Measurements from ENCODE around the gene APOBEC3G. TPM values are rescaled to one million over a fixed set of nuclear protein-coding genes. Genes with fewer than 3 reads are reported as not detected.

The APOBEC3G gene
- total RNA-seq, 4 donors from 2014 or later, result 7.2 to 17.7 (median 9.9) TPM

GRCh38 chr22:39087881-39088684 lies 11.0 kb downstream of the APOBEC3G start:
- intact Hi-C loops (cut with DNase I), result no loop called here
- no peak overlapping the region for H3K27ac ChIP-seq

DNA sequence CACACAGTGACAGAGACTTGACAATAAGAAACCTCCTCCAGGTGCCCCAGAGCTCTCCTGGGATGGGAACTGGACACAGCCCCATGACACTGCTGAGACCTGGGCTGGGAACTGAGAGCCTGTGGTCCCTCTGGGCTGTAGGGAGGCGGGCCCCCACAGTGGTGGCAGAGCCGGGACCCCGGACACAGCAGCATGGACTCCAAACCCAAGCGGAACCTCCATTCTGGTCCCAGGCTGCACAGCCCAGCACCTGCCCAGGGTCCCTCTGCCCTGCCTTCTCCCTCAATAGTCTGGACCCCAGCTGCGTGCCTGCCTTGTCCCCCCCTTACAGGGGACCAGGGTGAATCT lies 11.6 kb downstream of the APOBEC3G start:
- Histone ChIP-seq H3K9me3 (no peaks in the 10 kb centered on the region), H3K36me3 (no peaks in the 10 kb centered on the region), H3K4me3 (replicated peaks in 1 of 3) (no peak overlapping the region), H3K4me1 (peaks cover 0 to 4% of the 10 kb centered on the region in 2 donors), H3K27me3 (no peaks in the 10 kb centered on the region), H3K27ac (no peak overlapping the region)
- intact Hi-C loops (cut with DNase I), result no loop called here
- WGBS, 2 donors, result 86% methylated on average over 2 to 5 of the region's 5 CpGs
- no peak for DNase-seq
- TF ChIP-seq POLR2A (IDR thresholded peaks at IDR 0.05), result no peak
- TF ChIP-seq, protein P1, sequence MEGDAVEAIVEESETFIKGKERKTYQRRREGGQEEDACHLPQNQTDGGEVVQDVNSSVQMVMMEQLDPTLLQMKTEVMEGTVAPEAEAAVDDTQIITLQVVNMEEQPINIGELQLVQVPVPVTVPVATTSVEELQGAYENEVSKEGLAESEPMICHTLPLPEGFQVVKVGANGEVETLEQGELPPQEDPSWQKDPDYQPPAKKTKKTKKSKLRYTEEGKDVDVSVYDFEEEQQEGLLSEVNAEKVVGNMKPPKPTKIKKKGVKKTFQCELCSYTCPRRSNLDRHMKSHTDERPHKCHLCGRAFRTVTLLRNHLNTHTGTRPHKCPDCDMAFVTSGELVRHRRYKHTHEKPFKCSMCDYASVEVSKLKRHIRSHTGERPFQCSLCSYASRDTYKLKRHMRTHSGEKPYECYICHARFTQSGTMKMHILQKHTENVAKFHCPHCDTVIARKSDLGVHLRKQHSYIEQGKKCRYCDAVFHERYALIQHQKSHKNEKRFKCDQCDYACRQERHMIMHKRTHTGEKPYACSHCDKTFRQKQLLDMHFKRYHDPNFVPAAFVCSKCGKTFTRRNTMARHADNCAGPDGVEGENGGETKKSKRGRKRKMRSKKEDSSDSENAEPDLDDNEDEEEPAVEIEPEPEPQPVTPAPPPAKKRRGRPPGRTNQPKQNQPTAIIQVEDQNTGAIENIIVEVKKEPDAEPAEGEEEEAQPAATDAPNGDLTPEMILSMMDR (IDR thresholded peaks at IDR 0.05), result no peak

More at GRCh38 chr22:39087881-39088684, 11.0 kb downstream of the APOBEC3G start:
- TF ChIP-seq, protein P1 (IDR thresholded peaks at IDR 0.05), result no peak
- no peak for TF ChIP-seq POLR2A (IDR thresholded peaks at IDR 0.05)
- Histone ChIP-seq H3K27me3 (no peaks in the 10 kb centered on the region), H3K4me3 (replicated peaks in 1 of 3) (no peak overlapping the region), H3K4me1 (peaks cover 0 to 4% of the 10 kb centered on the region in 2 donors), H3K36me3 (no peaks in the 10 kb centered on the region), H3K9me3 (no peaks in the 10 kb centered on the region)
- peak; percentile 75 to 77 for DNase-seq
- 45 to 46% methylated on average over 17 to 18 of the region's 18 CpGs for WGBS, 2 donors

- no peaks in the 10 kb centered on the region for H3K9me3 ChIP-seq
- H3K4me3 ChIP-seq (replicated peaks in 1 of 3), result no peak overlapping the region
- no peaks in the 10 kb centered on the region for H3K27me3 ChIP-seq
- peaks cover 0 to 4% of the 10 kb centered on the region in 2 donors for H3K4me1 ChIP-seq
- intact Hi-C loops (cut with DNase I), result no loop called here
- no peaks in the 10 kb centered on the region for H3K36me3 ChIP-seq
- whole genome bisulfite sequencing, 2 donors, result 81 to 91% methylated on average over 6 of the region's 6 CpGs
- H3K27ac ChIP-seq, result no peak overlapping the region
- DNase-seq, result no peak
- no peak for TF ChIP-seq POLR2A (IDR thresholded peaks at IDR 0.05)
- TF ChIP-seq, protein P1 (IDR thresholded peaks at IDR 0.05), result no peak
Measured at GRCh38 chr22:39089928-39090327, 12.9 kb downstream of the APOBEC3G start.

GRCh38 chr22:39090426-39091064 lies 13.5 kb downstream of the APOBEC3G start:
- no peaks in the 10 kb centered on the region for H3K36me3 ChIP-seq
- intact Hi-C loops (cut with DNase I), result no loop called here
- peaks cover 0 to 4% of the 10 kb centered on the region in 2 donors for H3K4me1 ChIP-seq
- peak in 1 of 2 donors; percentile 15 for DNase-seq
- H3K27me3 ChIP-seq, result no peaks in the 10 kb centered on the region
- TF ChIP-seq POLR2A (IDR thresholded peaks at IDR 0.05), result no peak
- TF ChIP-seq, protein P1 (IDR thresholded peaks at IDR 0.05), result no peak
- no peak overlapping the region for H3K4me3 ChIP-seq (replicated peaks in 1 of 3)
- no peaks in the 10 kb centered on the region for H3K9me3 ChIP-seq
- WGBS, 2 donors, result 82% methylated on average over 9 to 11 of the region's 15 CpGs
- no peak overlapping the region for H3K27ac ChIP-seq

All from thyroid gland (tissue), 4 donors.